SIG-M5 treated with dmso at 0.1 percent for 504 hours (cell line): ENCODE measurements around the gene ACADVL.
"Not testable (repeated sequence)": the region's sequence is repeated elsewhere in the genome, so short reads cannot be mapped to it uniquely, and the experiment has no call there.

ENCODE experiments used
- DNase-seq: peaks from one replicate; lab custom pipeline; 2025; ENCODE audit not compliant: unreplicated experiment; lab: John Stamatoyannopoulos, UW

The ACADVL gene

DNA sequence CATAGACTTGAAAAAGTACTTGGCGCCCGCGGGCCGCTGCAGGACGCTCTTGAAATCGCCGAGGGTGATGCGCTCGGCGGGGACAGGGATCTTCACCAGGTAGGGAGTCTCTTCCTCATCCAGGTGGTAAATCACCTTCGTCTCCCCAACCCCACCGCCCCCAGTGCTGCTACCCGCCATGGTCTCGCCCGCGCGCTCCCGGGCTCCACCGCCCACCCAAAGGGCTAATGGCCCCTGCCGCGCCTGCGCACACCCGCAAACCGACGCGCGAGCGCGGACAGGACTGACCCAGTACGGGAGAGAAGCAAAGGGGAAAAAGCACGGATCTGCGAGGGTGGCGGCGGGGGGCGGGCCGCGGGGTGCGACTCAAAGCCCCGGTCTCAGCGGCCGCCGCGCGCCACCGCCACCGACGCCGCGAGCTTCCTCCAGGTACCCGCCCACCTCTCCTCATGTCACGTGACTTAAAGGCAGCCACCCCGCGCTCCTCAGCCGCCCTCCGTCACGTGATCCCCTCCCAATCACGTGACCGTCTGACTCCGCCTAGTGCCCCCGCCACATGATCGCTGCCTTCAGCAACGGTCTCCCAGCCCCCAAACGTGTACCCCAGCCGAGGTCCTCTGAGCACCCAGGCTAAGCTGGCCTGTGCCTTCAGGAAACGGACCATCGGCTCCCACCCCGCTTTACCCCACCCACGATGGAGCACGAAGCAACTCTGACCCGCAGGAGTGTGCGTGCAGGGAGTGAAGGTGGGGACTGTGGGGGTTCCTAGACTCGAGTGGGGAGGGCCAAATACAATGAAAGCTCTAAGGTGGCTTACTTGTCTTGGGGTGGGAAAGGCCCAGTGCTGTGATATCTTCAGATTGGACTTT lies 14.6 kb downstream of the ACADVL start, which contains the start of gene DVL2:
Gene DVL2, minus strand, starts transcription at position 435 of the 869 bp plus-strand sequence. Its CDS starts 255 bp downstream, at position 180.
- peak; percentile 93 for DNase-seq

DNA sequence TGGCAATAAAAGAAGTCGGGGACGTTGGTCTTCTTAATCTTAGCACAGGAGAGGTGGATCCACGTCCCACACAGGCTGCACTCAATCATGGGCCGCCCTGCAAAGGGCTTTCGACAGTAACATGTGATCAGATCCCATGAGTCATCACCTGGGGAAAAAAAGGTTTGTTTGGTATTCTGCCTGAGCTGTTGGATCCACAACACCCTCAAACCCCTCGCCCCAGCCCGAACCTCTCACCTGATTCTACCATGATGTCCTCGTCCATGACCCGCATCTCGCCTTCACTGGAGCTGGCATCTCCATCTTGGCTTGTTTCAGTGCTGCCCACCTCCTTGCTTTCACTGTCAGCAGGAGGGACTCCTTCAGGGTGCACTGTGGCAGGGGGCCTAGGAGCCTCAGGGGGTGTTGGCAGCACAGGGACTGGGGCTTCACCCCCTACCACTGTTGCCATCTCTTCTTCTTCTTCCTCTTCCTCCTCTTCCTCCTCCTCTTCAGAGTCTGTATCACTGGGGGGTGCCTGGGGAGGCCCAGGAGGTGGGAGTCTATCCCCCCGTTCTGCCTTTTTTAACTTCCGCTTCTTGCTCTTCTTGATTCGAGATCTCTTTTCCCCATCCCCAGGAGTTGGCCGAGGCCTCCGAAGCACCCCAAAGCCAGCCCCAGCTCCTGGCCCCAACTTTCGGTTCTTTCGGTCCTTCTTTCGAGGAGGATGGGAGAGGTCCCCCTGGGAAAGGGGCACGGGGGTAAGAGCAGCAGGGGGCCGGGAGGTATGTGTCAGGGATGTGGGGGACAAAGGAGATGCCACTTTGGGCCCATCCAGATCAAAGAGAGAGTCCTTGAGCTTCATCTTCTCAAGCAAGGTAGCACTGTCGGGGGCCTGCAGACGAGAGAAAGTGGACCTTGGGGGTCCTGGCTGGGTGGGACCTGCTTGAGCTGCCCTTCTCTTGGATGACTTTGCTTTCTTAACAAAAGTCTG lies 16.2 kb downstream of the ACADVL start:
- DNase-seq = no peak

GRCh38 chr17:7236808-7237207 lies 17.1 kb downstream of the ACADVL start:
- DNase-seq = no peak

- no peak for DNase-seq
Measured at GRCh38 chr17:7237266-7237760, 17.6 kb downstream of the ACADVL start.

- DNase-seq = peak; percentile 48
Measured at GRCh38 chr17:7237761-7238419, 18.2 kb downstream of the ACADVL start.

DNA sequence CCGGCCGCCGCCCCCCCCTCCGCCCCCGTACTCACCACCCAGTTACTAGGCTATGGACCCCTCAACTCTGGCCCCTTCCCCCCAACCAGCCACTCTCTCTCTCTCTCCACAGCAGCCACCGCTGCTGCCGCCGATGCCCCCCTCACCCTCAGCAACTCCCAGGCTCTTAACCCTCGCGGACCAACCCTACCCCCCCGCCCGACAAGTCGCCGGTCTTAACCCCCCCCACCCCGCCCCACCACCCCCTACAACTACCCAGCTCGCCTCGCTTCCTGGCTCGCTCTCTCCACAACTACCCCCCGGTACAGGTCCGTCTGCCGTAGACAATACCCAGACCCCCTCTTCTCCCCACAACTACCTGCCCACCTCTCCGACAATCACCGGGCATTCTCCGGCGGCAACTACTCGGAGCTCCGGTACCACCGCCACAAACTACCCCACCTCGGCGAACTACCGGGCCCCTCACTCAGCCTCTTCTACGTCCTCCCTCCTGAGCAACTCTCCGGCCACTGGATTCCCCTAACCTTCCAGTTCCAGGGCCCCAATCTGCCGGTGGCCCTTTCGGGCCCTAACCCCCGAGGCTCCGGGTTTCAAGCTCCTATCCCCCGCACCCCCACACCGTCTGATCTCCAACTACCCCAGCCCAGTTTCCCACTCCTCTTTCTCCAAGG lies 18.8 kb downstream of the ACADVL start:
- DNase-seq = no peak

GRCh38 chr17:7239091-7240027 lies 19.6 kb downstream of the ACADVL start, which contains the start of gene PHF23:
TSS of gene PHF23 (minus strand) at chr17:7239457. CDS start at chr17:7239279, 178 bp downstream.
- DNase-seq = peak; percentile 99

- peak; percentile 88 for DNase-seq
Measured at GRCh38 chr17:7240375-7240774, 20.6 kb downstream of the ACADVL start.

GRCh38 chr17:7241090-7241733 lies 21.5 kb downstream of the ACADVL start:
- no peak for DNase-seq

GRCh38 chr17:7241783-7242716 lies 22.3 kb downstream of the ACADVL start, which contains the start of gene GABARAP:
TSS of gene GABARAP (minus strand) at chr17:7242449. CDS start at chr17:7242330, 119 bp downstream.
- DNase-seq = peak; percentile 83

GRCh38 chr17:7242717-7243452 lies 23.1 kb downstream of the ACADVL start:
- peak; percentile 86 for DNase-seq

GRCh38 chr17:7243453-7243729 lies 23.7 kb downstream of the ACADVL start:
- DNase-seq = no peak

DNA sequence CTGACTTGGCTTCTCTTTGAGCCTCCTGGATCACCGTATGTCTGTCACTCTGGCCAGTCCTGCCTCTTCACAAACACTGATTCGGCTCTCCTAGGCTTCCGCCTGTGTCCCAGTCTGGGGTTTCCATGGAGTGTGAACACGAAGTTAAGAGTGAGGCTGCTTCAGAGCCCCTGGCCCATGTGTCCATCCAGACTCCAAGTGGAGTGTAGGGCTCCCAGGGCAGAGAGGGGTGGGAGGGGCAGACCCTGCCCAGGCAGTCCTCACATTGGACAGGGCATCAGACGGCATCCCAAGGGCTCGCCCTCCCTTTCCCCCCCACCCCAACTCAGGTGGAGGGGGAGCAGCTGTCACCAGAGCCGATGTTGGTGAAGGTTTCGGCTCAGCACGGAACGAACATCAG lies 24.1 kb downstream of the ACADVL start:
- DNase-seq = not testable (repeated sequence)

DNA sequence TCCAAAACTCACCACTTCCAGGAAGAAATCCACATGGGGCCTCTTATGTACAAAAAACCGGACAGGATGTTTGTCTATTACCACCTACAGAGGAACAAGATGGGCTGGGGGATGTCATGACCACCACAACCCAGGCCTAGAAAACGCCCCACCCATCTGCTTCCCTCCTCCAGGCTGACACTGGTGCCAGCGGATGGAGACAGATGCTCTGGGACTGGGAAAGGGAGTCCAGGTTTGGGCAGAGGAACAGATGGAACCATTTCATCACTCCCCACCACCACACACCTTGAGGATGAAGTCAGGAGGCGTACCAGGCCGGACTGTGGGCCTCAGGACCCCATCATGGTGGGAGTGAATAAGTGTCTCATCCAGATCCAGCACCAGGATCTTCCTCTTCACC lies 27.0 kb downstream of the ACADVL start:
- DNase-seq = no peak

DNA sequence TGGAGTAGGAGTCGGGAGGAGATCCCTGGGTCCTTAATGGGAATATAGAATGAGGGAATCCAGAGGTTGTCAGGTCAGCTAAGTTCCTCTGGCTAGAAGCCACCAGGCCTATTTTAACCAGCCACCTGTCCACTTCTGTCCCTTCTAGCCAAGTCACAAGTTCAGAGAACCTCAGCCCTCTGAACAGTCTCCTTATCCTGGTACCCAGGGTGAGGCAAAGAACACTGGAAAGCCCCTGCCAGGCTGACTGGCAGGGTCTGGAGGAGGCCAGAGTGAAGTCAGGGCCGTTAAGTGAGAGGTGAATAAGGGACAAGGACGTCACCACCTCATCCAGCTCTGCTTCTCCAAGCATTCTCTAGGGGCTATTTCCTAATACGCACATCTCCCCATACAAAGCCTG lies 29.1 kb downstream of the ACADVL start:
- DNase-seq = no peak

DNA sequence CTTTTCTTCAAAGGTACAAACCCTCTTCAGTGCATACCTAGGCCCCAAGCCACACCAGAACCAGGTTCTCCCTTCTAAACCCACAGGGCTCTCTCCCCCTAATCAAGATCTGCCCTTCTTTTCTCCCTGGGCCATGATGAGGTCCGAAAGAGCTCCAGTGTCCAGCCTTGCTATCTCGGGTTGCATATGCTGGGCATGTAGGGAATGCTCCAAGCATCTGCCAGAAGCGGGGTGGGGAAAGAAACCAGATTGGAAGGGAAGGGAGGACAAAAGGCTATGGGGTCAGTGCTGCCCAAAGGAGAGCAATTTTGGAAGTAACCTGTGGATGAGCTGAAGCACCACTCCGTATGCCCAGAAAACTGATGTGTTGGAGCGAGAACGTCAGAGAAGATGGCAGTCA lies 29.5 kb downstream of the ACADVL start:
- DNase-seq = no peak

DNA sequence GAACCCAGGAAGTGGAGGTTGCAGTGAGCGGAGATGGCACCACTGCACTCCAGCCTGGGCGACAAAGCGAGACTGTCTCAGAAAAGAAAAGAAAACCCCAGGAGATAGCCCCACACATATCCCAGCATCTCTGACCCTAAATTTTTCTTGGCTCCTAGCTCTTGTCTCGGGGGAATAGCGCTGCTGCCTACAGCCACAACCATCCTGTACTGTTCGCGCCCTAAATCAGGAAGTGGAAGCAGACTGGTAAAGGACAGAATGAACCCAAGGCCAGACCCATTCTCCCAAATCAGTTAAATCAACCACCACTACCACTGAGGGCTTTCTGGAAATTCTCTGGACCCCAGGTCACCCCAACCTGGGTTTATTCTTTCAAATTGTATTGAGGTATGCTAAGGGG lies 30.1 kb downstream of the ACADVL start:
- DNase-seq = peak; percentile 46
